ENCODE measurements around the gene SPATA12.

Gene SPATA12

GRCh38 chr3:57038466-57039164, 21.8 kb upstream of the SPATA12 start:
- Mint-ChIP-seq H3K27me3 (peaks cover 3% of the 10 kb centered on the region), H3K27ac (no peak overlapping the region), H3K4me3 (no peak overlapping the region), H3K9me3 (ENCODE audit: low read depth) (no peaks in the 10 kb centered on the region), H3K4me1 (ENCODE audit: low read depth) (no peaks in the 10 kb centered on the region), H3K36me3 (no peaks in the 10 kb centered on the region)

GRCh38 chr3:57041674-57042073, 18.8 kb upstream of the SPATA12 start:
- H3K4me3 Mint-ChIP-seq: no peak overlapping the region
- H3K36me3 Mint-ChIP-seq: no peaks in the 10 kb centered on the region
- H3K27me3 Mint-ChIP-seq: peaks cover 3% of the 10 kb centered on the region
- no peaks in the 10 kb centered on the region for H3K4me1 Mint-ChIP-seq (ENCODE audit: low read depth)
- H3K9me3 Mint-ChIP-seq (ENCODE audit: low read depth): no peaks in the 10 kb centered on the region
- no peak overlapping the region for H3K27ac Mint-ChIP-seq

- no peaks in the 10 kb centered on the region for H3K4me1 Mint-ChIP-seq (ENCODE audit: low read depth)
- H3K27ac Mint-ChIP-seq: no peak overlapping the region
- no peaks in the 10 kb centered on the region for H3K9me3 Mint-ChIP-seq (ENCODE audit: low read depth)
- H3K27me3 Mint-ChIP-seq: peaks cover 4% of the 10 kb centered on the region
- H3K36me3 Mint-ChIP-seq: no peaks in the 10 kb centered on the region
- no peak overlapping the region for H3K4me3 Mint-ChIP-seq
These were observed 16.9 kb upstream of the SPATA12 start for GRCh38 chr3:57043518-57043917.

GRCh38 chr3:57046101-57046765, 14.2 kb upstream of the SPATA12 start:
- Mint-ChIP-seq H3K4me1 (ENCODE audit: low read depth) (no peaks in the 10 kb centered on the region), H3K9me3 (ENCODE audit: low read depth) (no peaks in the 10 kb centered on the region), H3K27me3 (peaks cover 1% of the 10 kb centered on the region), H3K4me3 (no peak overlapping the region), H3K27ac (no peak overlapping the region), H3K36me3 (no peaks in the 10 kb centered on the region)

- H3K36me3 Mint-ChIP-seq: no peaks in the 10 kb centered on the region
- no peak overlapping the region for H3K27ac Mint-ChIP-seq
- peaks cover 1% of the 10 kb centered on the region for H3K27me3 Mint-ChIP-seq
- H3K4me3 Mint-ChIP-seq: no peak overlapping the region
- H3K9me3 Mint-ChIP-seq (ENCODE audit: low read depth): no peaks in the 10 kb centered on the region
- H3K4me1 Mint-ChIP-seq (ENCODE audit: low read depth): no peaks in the 10 kb centered on the region
These were observed 12.3 kb upstream of the SPATA12 start for GRCh38 chr3:57048052-57048671.

GRCh38 chr3:57048728-57049127, 11.7 kb upstream of the SPATA12 start:
- Mint-ChIP-seq H3K9me3 (ENCODE audit: low read depth) (no peaks in the 10 kb centered on the region), H3K27me3 (peaks cover 1% of the 10 kb centered on the region), H3K36me3 (no peaks in the 10 kb centered on the region), H3K27ac (no peak overlapping the region), H3K4me3 (no peak overlapping the region), H3K4me1 (ENCODE audit: low read depth) (no peaks in the 10 kb centered on the region)

- peaks cover 1% of the 10 kb centered on the region for H3K27me3 Mint-ChIP-seq
- H3K4me1 Mint-ChIP-seq (ENCODE audit: low read depth): no peaks in the 10 kb centered on the region
- no peak overlapping the region for H3K4me3 Mint-ChIP-seq
- H3K27ac Mint-ChIP-seq: no peak overlapping the region
- H3K36me3 Mint-ChIP-seq: no peaks in the 10 kb centered on the region
- no peaks in the 10 kb centered on the region for H3K9me3 Mint-ChIP-seq (ENCODE audit: low read depth)
These were observed 7.8 kb upstream of the SPATA12 start for GRCh38 chr3:57052662-57053061.

GRCh38 chr3:57053122-57053521, 7.3 kb upstream of the SPATA12 start:
- H3K9me3 Mint-ChIP-seq (ENCODE audit: low read depth): no peaks in the 10 kb centered on the region
- no peaks in the 10 kb centered on the region for H3K4me1 Mint-ChIP-seq (ENCODE audit: low read depth)
- no peaks in the 10 kb centered on the region for H3K36me3 Mint-ChIP-seq
- H3K27ac Mint-ChIP-seq: no peak overlapping the region
- no peak overlapping the region for H3K4me3 Mint-ChIP-seq
- peaks cover 1% of the 10 kb centered on the region for H3K27me3 Mint-ChIP-seq

- Mint-ChIP-seq H3K4me1 (ENCODE audit: low read depth) (no peaks in the 10 kb centered on the region), H3K9me3 (ENCODE audit: low read depth) (no peaks in the 10 kb centered on the region), H3K27me3 (peaks cover 1% of the 10 kb centered on the region), H3K4me3 (no peak overlapping the region), H3K36me3 (no peaks in the 10 kb centered on the region), H3K27ac (no peak overlapping the region)
These were observed 3.1 kb upstream of the SPATA12 start for GRCh38 chr3:57057351-57057750.

- Mint-ChIP-seq H3K27me3 (peaks cover 1% of the 10 kb centered on the region), H3K4me1 (ENCODE audit: low read depth) (no peaks in the 10 kb centered on the region), H3K4me3 (no peak overlapping the region), H3K27ac (no peak overlapping the region), H3K36me3 (no peaks in the 10 kb centered on the region), H3K9me3 (ENCODE audit: low read depth) (no peaks in the 10 kb centered on the region)
These were observed 1.1 kb upstream of the SPATA12 start for GRCh38 chr3:57059411-57059810.

GRCh38 chr3:57061556-57061955, 1.1 kb downstream of the SPATA12 start:
- no peaks in the 10 kb centered on the region for H3K36me3 Mint-ChIP-seq
- H3K27ac Mint-ChIP-seq: no peak overlapping the region
- no peaks in the 10 kb centered on the region for H3K27me3 Mint-ChIP-seq
- H3K4me1 Mint-ChIP-seq (ENCODE audit: low read depth): no peaks in the 10 kb centered on the region
- no peaks in the 10 kb centered on the region for H3K9me3 Mint-ChIP-seq (ENCODE audit: low read depth)
- no peak overlapping the region for H3K4me3 Mint-ChIP-seq

- Mint-ChIP-seq H3K4me1 (ENCODE audit: low read depth) (no peaks in the 10 kb centered on the region), H3K4me3 (no peak overlapping the region), H3K27me3 (no peaks in the 10 kb centered on the region), H3K36me3 (no peaks in the 10 kb centered on the region), H3K9me3 (ENCODE audit: low read depth) (no peaks in the 10 kb centered on the region), H3K27ac (no peak overlapping the region)
These were observed 1.7 kb downstream of the SPATA12 start for GRCh38 chr3:57062101-57062631.

- H3K4me3 Mint-ChIP-seq: no peak overlapping the region
- no peaks in the 10 kb centered on the region for H3K4me1 Mint-ChIP-seq (ENCODE audit: low read depth)
- H3K9me3 Mint-ChIP-seq (ENCODE audit: low read depth): no peaks in the 10 kb centered on the region
- H3K36me3 Mint-ChIP-seq: no peaks in the 10 kb centered on the region
- no peak overlapping the region for H3K27ac Mint-ChIP-seq
- H3K27me3 Mint-ChIP-seq: no peaks in the 10 kb centered on the region
These were observed 2.6 kb downstream of the SPATA12 start for GRCh38 chr3:57063032-57063431.

GRCh38 chr3:57064001-57064400, 3.5 kb downstream of the SPATA12 start:
- Mint-ChIP-seq H3K27me3 (peaks cover 2% of the 10 kb centered on the region), H3K9me3 (ENCODE audit: low read depth) (no peaks in the 10 kb centered on the region), H3K4me3 (no peak overlapping the region), H3K4me1 (ENCODE audit: low read depth) (peaks cover 3% of the 10 kb centered on the region), H3K27ac (no peak overlapping the region), H3K36me3 (no peaks in the 10 kb centered on the region)

GRCh38 chr3:57064572-57064971, 4.1 kb downstream of the SPATA12 start:
- Mint-ChIP-seq H3K36me3 (no peaks in the 10 kb centered on the region), H3K4me1 (ENCODE audit: low read depth) (peaks cover 3% of the 10 kb centered on the region), H3K27me3 (peaks cover 2% of the 10 kb centered on the region), H3K9me3 (ENCODE audit: low read depth) (no peaks in the 10 kb centered on the region), H3K4me3 (no peak overlapping the region), H3K27ac (no peak overlapping the region)

All from activated naive CD8-positive, alpha-beta T cell (primary cell).